ENCODE data around the gene TRIM36.

TRIM36 gene

DNA sequence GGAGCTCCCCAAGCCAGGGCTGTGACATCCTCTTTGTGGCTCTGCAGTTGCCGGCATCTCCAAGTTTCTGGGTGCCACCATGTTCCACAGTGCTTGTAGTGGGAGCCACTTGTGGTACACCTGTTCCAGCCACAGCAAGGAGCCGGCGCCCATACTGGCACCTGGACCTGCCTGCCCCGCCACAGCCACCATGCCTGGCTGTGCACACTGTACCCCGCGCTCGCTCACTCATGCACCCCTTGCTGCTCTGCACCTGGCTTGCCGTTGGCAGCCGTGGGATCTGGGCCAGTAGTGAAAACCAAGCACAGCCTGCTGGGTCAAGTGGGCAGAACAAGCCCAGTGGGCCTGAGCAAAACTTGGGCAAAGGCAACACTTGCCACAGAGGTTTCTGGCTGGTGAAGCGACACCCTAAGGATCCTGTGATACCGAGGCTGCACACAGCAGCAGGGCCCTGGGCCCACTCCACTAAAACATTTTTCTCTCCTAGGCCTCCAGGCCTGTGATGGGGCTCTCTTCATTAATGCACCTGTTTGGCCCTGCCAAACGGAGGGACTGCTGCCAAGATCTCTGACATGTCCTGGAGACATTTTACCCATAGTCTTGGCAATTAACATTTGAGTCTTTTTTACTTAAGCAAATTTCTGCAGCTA lies 2.8 kb downstream of the TRIM36 start:
- no peak for DNase-seq (ENCODE audit: low read depth, low spot score)

- no peak for DNase-seq (ENCODE audit: low read depth, low spot score)
Measured at GRCh38 chr5:115165790-115166189, 3.9 kb downstream of the TRIM36 start.

DNA sequence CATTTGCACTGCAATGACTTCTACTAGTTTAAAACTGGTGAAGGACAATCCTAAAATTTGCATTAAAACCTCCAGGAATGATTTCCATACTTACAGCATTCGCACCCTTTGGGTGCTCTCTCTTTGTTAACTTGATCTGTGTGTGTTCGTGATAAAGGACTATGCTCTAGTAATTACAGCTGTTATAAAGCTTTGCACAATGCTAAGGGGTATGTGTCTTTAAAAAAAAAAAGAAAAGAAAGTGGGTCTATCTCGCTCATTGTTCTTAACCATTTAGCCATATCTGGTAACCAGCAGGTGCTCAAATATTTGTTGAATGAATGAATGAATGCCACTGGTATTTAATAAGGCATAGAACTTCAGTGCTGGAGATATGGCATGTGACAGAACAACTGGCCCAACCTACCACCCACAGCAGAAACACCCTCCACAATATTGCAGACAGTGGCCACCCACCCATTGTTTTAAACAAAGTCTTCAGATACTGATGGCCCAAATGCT lies 8.7 kb downstream of the TRIM36 start:
- DNase-seq (ENCODE audit: low read depth, low spot score): no peak

- no peak for DNase-seq (ENCODE audit: low read depth, low spot score)
Measured at GRCh38 chr5:115151208-115151805, 18.4 kb downstream of the TRIM36 start.

GRCh38 chr5:115150512-115150911 lies 19.2 kb downstream of the TRIM36 start:
- no peak for DNase-seq (ENCODE audit: low read depth, low spot score)

GRCh38 chr5:115147052-115147451 lies 22.7 kb downstream of the TRIM36 start:
- no peak for DNase-seq (ENCODE audit: low read depth, low spot score)

DNA sequence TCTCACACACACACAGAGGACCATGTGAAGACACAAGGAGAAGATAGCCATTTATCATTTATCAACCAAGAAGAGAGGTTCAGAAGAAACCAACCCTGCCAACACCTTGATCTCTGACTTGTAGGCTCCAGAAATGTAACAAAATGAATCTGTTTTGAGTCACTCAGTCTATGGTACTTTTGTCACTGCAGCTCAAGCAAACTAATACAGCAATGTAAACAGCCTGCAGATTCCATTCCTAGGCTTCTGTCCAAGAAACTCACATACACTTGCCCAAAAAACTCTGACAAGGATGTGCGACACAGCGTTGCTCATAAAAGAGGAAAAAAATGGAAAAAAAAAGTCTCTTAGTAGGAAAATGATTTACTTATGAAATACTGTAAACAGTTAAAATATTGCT lies 33.4 kb downstream of the TRIM36 start:
- DNase-seq (ENCODE audit: low read depth, low spot score): no peak

DNA sequence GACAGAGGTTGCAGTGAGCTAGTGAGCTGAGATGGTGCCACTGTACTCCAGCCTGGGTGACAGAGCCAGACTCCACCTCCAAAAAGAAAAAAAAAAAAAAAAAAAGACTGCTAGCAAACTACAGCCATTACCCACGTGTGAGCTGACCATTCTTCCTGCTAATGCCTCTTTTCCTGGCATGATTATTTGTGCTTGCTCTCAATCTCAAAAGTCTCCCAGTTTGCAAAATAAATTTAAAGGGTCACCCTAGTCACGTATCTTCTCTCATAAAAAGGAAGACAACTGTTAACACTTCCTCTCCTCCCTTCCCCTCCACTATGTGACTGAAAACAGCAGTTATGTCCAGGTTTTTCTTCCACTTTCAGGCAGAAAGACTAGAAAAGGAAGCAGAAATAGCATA lies 37.2 kb downstream of the TRIM36 start:
- no peak for DNase-seq (ENCODE audit: low read depth, low spot score)

- no peak for DNase-seq (ENCODE audit: low read depth, low spot score)
Measured at GRCh38 chr5:115126303-115126702, 43.4 kb downstream of the TRIM36 start.

GRCh38 chr5:115124741-115125140 lies 45.0 kb downstream of the TRIM36 start:
- no peak for DNase-seq (ENCODE audit: low read depth, low spot score)

DNA sequence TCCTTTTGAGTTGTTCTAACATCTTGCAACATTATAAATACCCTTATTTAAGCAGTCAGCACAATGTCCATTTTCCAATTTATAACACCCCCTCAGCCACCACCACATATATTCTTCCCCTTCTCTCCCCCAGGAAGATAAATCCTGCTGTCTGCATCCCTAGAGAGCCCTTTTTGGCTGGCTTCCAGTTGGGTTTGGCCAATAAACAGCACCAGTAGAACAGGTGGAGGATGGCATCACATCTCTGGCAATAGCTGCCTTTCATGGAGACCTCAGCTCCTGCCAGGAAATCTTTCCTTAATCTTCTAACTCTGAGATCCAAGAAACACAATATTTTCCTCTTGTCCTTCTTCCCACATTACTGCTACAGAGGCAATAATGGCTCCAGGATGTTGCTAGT lies 53.7 kb downstream of the TRIM36 start:
- DNase-seq (ENCODE audit: low read depth, low spot score): no peak

DNA sequence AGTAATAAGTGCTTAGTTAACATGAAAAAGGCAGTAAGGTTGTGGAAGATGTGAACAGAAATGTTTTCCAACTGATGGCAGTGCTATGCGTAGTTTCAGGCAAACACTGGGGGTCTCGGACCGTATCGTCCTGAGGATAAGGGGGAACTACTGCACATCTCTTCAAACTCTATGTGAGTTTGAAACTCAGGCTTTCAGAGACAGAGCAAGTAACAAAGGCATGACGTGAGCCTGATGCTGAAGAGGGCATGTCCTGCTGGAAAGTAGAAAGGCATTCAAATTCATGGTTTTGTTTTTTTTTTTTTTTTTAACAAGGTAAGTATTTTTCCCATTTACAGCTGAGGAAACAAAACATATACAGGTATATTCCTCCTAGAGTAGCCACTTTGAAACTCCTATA lies 59.9 kb downstream of the TRIM36 start:
- DNase-seq (ENCODE audit: low read depth, low spot score): no peak

DNA sequence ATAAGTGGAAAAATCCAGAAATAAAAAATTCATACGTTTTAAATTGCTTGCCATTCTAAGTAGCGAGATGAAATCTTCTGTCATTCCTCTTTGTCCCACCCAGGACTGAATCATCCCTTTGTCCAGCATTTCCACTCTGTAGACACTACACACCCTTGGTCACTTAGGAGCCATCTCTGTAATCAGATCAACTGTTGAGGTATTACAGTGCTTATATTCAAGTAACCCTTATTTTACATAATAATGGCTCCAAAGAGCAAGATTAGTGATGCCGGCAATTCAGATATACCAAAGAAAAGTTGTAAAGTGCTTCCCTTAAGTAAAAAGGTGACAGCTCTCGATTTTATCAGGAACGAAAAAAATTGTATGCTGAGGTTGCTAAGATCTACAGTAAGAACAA lies 60.4 kb downstream of the TRIM36 start:
- DNase-seq (ENCODE audit: low read depth, low spot score): no peak

DNA sequence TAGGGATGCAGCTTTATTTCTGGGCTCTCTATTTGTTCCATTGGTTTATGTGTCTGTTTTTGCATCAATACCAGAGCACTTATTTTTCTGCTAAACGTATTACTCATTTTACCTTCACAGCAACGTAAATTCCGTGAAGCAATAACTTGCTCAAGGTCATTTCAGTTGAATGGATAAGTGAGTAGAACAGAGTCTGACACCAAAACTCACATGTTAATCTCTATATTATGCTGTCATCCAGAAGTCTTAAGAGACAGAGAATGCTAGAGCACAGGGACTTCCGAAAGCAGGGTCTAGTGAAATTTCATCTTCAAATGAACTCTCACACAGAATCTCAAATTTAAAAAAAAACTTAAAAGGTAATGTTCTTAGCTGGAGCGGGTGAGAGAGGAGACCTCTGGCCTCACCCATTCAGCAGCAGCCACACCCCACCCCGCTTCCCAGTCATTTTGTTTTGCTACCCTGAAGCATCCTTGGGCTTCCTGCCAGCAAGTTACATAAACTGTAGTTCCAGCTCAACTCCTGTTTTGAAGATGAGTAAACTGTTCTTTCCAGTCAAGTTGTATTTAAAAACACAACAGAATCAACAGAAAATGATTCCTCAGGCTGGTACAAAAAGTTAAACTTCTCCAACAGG lies 69.3 kb downstream of the TRIM36 start:
- DNase-seq (ENCODE audit: low read depth, low spot score): no peak

DNA sequence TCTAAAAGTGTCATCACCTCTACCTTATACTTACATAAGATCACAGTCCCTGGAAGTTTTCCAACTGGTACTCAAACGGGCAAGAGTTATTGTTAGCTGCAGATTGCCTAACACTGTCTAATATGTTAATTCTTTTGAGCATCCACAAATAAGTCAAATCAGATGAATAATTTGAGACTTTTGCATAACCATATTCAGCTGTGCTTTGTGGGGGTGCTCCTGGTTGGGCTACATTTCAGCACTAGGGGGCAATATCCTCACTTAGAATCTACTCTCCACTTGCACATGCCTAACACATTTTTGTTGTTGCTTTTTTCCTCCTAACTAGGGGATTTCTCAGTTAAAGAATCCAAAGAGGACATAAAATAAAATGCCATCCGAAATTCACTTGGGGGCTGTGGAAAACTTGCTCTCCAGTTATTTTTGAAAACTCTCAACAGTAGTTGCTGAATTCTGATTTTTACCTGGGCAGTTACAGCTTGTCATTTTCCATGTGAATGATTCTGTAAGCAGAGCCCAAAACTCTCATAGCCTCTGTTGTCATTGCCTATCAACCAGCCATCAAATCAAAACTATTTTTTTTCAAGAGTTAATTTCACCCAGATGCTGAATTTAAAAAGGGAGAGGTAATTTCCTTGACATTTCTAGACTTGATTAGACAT lies 71.5 kb downstream of the TRIM36 start:
- DNase-seq (ENCODE audit: low read depth, low spot score): no peak

DNA sequence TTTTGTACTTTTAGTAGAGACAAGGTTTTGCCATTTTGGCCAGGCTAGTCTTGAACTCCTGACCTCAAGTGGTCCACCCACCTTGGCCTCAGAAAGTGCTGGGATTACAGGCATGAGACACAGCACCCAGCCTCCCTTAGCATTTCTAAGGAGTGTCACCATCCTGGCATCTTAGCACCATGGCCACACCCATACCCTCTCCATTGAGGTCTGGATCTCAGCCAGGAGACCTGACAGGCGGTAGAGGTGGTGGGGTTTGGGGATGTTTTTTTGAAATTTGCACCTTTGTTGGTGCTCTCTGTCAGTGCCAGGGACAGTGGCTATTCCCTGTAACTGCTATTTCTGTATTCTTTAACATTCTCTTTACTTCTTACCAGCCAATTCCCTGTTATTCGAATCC lies 72.5 kb downstream of the TRIM36 start:
- DNase-seq (ENCODE audit: low read depth, low spot score): no peak

- DNase-seq (ENCODE audit: low read depth, low spot score): no peak
Measured at GRCh38 chr5:115096034-115096769, 73.5 kb downstream of the TRIM36 start.

- no peak for DNase-seq (ENCODE audit: low read depth, low spot score)
Measured at GRCh38 chr5:115087951-115088350, 81.8 kb downstream of the TRIM36 start.

GRCh38 chr5:115086473-115086872 lies 83.2 kb downstream of the TRIM36 start:
- no peak for DNase-seq (ENCODE audit: low read depth, low spot score)

- no peak for DNase-seq (ENCODE audit: low read depth, low spot score)
Measured at GRCh38 chr5:115084246-115084793, 85.4 kb downstream of the TRIM36 start.

DNA sequence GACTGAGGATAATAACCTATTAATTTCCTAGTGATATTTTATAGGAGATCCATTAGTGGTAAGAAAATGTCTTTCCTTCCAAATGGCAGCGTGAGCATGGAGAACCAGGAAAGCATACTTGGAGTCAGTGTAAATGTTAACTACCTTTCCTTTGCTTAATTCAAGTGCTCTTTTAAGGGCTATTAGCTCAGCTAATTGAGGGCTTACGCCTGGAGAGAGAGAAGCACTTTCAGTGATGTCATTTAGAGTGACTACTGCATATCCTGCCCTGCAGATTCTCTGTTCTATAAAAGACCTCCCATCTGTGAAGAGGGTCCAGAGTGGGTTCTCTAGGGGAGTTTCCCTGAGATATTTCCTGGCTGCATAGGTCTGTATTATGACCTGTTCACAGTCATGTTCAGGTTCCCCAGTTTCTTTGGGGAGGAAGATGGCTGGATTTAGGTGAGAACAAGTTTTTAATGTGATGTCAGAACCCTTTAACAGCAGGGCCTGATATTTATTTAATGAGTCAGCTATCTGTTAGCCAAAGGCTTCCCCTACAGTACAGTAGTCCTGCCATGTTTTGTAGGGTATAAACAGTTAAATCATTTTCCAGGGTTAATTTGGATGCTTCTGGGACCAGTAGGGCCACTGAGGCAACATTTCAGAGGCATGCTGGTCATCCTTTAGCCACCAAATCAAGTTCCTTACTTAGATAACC lies 89.6 kb downstream of the TRIM36 start:
- DNase-seq (ENCODE audit: low read depth, low spot score): no peak

All from activated naive CD8-positive, alpha-beta T cell treated with anti-CD3 and anti-CD28 coated beads, Interleukin-2, amount 50 U/mL, for 16 hours (primary cell).